Cardiac muscle cell (in vitro differentiated cells and primary cell): ENCODE data around the gene OR4E2. TPM values are rescaled to one million over a fixed set of nuclear protein-coding genes. Genes with fewer than 3 reads are reported as not detected.

Source experiments
- DNase-seq, 2 donors: peaks; one replicate each; pipeline versions ENCODE4 v3.0.0 to v3.0.0-alpha.2; 2010 to 2017; ENCODE audit warnings: low read depth in 1 of 2, low spot score in 1 of 2
- H3K27ac ChIP-seq: fragments of 200-600 bp; sonication (generic); 2 replicates; pipeline ENCODE4 v1.5.1; 2016
- H3K27me3 ChIP-seq: fragments of 200-600 bp; sonication (generic); 2 replicates; pipeline ENCODE4 v1.6.0; 2016; ENCODE audit warnings: control low read depth
- H3K36me3 ChIP-seq: fragments of 200-600 bp; sonication (generic); 2 replicates; pipeline ENCODE4 v1.5.1; 2016; ENCODE audit warnings: control low read depth
- H3K4me1 ChIP-seq: fragments of 200-600 bp; sonication (generic); 2 replicates; pipeline ENCODE4 v1.8.1; 2017; ENCODE audit warnings: low read depth, mild to moderate bottlenecking, mixed run types
- H3K4me3 ChIP-seq: fragments of 200-600 bp; sonication (generic); 2 replicates; pipeline ENCODE4 v1.5.1; 2016; ENCODE audit warnings: mild to moderate bottlenecking
- H3K9me3 ChIP-seq: fragments of 200-600 bp; sonication (generic); 2 replicates; pipeline ENCODE4 v1.5.1; 2017; ENCODE audit warnings: low read depth, mild to moderate bottlenecking, control low read depth
- CTCF ChIP-seq: IDR thresholded peaks from 2 replicates; pipeline ENCODE4 v1.5.1; 2012; ENCODE audit warnings: low read depth, mild to moderate bottlenecking, low read length
- polyA plus RNA-seq: library from polyadenylated mRNA; unstranded; fragments of >200 nt; fragmentation: Nextera tagmentation; extraction: Ambion mirVana; gene quantifications from 2 replicates; pipeline ENCODE4 v1.2.1, GENCODE V29; 2016
- total RNA-seq: library from RNA; depleted of rRNA; stranded (reverse); fragments of >200 nt; gene quantifications from 2 replicates; pipeline ENCODE4 v1.2.3, GENCODE V29; 2016

OR4E2 gene
- total and polyA plus RNA-seq, 2 experiments from 2014 or later = not detected

- no peak overlapping the region for H3K27ac ChIP-seq
- DNase-seq = no peak
- no peaks in the 10 kb centered on the region for H3K27me3 ChIP-seq
- H3K4me1 ChIP-seq = no peaks in the 10 kb centered on the region
- no peak overlapping the region for H3K4me3 ChIP-seq
- H3K36me3 ChIP-seq = no peaks in the 10 kb centered on the region
- TF ChIP-seq CTCF = no peak
- H3K9me3 ChIP-seq = no peaks in the 10 kb centered on the region
These were observed 1.3 kb upstream of the OR4E2 start for GRCh38 chr14:21652209-21652808.

- H3K27ac ChIP-seq = no peak overlapping the region
- TF ChIP-seq CTCF = no peak
- no peak overlapping the region for H3K4me3 ChIP-seq
These were observed 580 bp downstream of the OR4E2 start for GRCh38 chr14:21654215-21654614.

GRCh38 chr14:21656980-21657379 is 3.3 kb downstream of the OR4E2 start:
- DNase-seq = no peak
- H3K36me3 ChIP-seq = no peaks in the 10 kb centered on the region
- H3K27me3 ChIP-seq = no peaks in the 10 kb centered on the region
- H3K9me3 ChIP-seq = no peaks in the 10 kb centered on the region
- H3K4me1 ChIP-seq = no peaks in the 10 kb centered on the region
- TF ChIP-seq CTCF = no peak
- H3K27ac ChIP-seq = no peak overlapping the region
- H3K4me3 ChIP-seq = no peak overlapping the region

More at GRCh38 chr14:21654215-21654614, 580 bp downstream of the OR4E2 start:
- Histone ChIP-seq H3K4me1 (no peaks in the 10 kb centered on the region), H3K9me3 (no peaks in the 10 kb centered on the region), H3K36me3 (no peaks in the 10 kb centered on the region), H3K27me3 (no peaks in the 10 kb centered on the region)
- DNase-seq = no peak

GRCh38 chr14:21668377-21668776 is 14.7 kb downstream of the OR4E2 start:
- Histone ChIP-seq H3K4me3 (no peak overlapping the region), H3K36me3 (no peaks in the 10 kb centered on the region), H3K4me1 (no peaks in the 10 kb centered on the region), H3K27ac (no peak overlapping the region), H3K27me3 (no peaks in the 10 kb centered on the region), H3K9me3 (no peaks in the 10 kb centered on the region)
- TF ChIP-seq CTCF = no peak
- DNase-seq = peak in 1 of 2 donors; percentile 58

GRCh38 chr14:21669284-21669683 is 15.6 kb downstream of the OR4E2 start:
- no peak for TF ChIP-seq CTCF
- H3K27me3 ChIP-seq = no peaks in the 10 kb centered on the region
- no peak overlapping the region for H3K27ac ChIP-seq
- DNase-seq = no peak
- H3K4me1 ChIP-seq = no peaks in the 10 kb centered on the region
- H3K4me3 ChIP-seq = no peak overlapping the region
- no peaks in the 10 kb centered on the region for H3K9me3 ChIP-seq
- H3K36me3 ChIP-seq = no peaks in the 10 kb centered on the region

GRCh38 chr14:21671371-21671770 is 17.7 kb downstream of the OR4E2 start:
- Histone ChIP-seq H3K36me3 (no peaks in the 10 kb centered on the region), H3K4me1 (no peaks in the 10 kb centered on the region), H3K27me3 (no peaks in the 10 kb centered on the region), H3K9me3 (no peaks in the 10 kb centered on the region), H3K4me3 (no peak overlapping the region), H3K27ac (no peak overlapping the region)
- TF ChIP-seq CTCF = no peak
- no peak for DNase-seq
